ENCODE measurements around the gene TSACC. TPM values are rescaled to one million over a fixed set of nuclear protein-coding genes. Genes with fewer than 3 reads are reported as not detected.

The TSACC gene
- 2.4 TPM in 1 of 2 replicates, not detected in the other for total RNA-seq

DNA sequence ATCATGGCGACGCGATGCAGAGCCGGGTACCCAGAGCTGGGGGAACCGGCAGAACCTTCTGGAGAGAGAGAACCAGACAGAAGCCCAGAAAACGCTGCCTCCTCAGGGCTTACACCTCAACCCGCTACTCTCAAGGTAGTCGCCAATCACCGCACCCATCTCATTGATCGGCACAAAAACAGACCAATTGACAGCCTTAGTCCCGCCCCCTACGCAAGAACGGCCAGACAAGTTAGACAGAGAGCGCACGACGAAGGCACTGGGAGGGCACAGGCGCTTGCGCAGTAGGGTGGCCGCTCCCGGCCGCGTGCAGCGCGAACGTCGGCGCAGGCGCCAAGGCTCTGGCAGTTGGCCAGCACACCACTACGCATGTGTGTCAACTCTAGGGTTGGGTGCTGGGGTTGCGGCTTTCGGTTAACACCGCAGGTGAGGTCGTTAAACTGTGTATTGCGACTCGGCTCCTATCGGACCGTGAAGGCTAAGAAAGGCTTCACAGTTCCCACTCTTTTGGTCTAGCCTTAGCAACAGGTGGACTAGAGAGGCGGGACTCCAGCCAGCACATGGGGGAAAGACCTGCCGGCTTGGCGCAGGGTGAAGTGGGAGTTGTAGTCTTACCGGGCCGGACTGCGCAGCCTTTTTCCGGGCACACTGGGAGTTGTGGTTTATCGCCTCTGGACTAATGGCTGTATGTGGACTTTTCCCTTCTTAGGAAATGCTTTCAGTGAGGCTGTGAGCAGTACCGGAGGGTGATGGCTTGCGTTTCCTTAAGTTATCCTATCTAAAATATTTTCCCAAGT is at the start of gene TSACC, which contains the start of gene CCT3:
TSACC (plus strand) TSS at position 347 of the 797 bp plus-strand sequence. CDS start 1,232 bp downstream, outside the sequence.
CCT3 (minus strand) TSS at position 113 of the 797 bp plus-strand sequence; CDS start at position 5, 108 bp downstream.

DNA sequence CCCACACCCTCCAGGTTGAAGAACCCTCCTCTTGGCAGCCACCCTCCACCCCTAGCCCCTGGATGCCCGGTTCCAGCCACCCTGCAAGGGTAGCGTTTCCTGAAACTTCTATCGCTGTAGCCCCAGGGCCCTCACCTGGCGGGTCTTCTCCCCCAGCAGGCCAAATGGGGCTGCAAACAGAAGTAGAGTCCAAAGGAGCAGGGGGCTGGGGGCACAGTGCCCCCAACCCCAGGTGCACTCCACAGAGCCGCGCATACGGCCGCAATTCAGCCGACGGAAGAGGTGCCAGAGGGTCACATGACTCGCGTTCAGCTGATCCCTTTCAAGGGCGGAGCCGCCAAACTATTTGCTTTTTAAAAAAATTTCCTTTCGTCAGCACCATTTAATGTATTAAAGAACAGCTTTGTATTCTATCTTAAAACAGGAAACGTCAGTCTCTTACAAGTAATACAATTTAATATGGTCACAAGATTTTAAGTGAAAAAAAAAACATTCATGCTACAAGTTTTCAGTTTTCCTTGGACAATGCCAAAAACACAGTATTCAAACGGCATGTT is 42.9 kb upstream of the TSACC start, which contains the start of gene GLMP:
GLMP (minus strand) TSS at position 289 of the 557 bp plus-strand sequence; CDS start at position 255, 34 bp downstream.

GRCh38 chr1:156298852-156299357 is 39.4 kb upstream of the TSACC start, which contains the start of gene VHLL:
Gene VHLL, minus strand, starts transcription at chr1:156299307. Its CDS starts 118 bp downstream, at chr1:156299189.

GRCh38 chr1:156368889-156369684 is 30.8 kb downstream of the TSACC start, which contains the start of gene RHBG:
Gene RHBG, plus strand, starts transcription at chr1:156369211. Its CDS starts 39 bp downstream, at chr1:156369250.

Other genes starting within 250 kb of the TSACC start
- gene LMNA, start 223.8 kb upstream of the TSACC start, total RNA-seq: 995 and 1,028 TPM in 2 replicates
- gene SEMA4A, start 184.9 kb upstream of the TSACC start, total RNA-seq: 7.6 and 16.6 TPM in 2 replicates
- 9.2 and 13.0 TPM in 2 replicates for gene SLC25A44, start 144.4 kb upstream of the TSACC start, total RNA-seq
- gene PMF1, start 125.5 kb upstream of the TSACC start, total RNA-seq: 84.6 and 87.2 TPM in 2 replicates
- 0.14 TPM in 1 of 2 replicates, not detected in the other for gene BGLAP, start 96.3 kb upstream of the TSACC start, total RNA-seq
- 0.60 and 0.71 TPM in 2 replicates for gene PAQR6, start 90.5 kb upstream of the TSACC start, total RNA-seq
- gene SMG5, start 55.7 kb upstream of the TSACC start, total RNA-seq: 40.6 and 40.8 TPM in 2 replicates
- 37.5 and 38.2 TPM in 2 replicates for gene TMEM79, start 54.2 kb upstream of the TSACC start, total RNA-seq
- 28.6 and 42.5 TPM in 2 replicates for gene GLMP, start 42.8 kb upstream of the TSACC start, total RNA-seq
- gene VHLL, start 39.2 kb upstream of the TSACC start, total RNA-seq: not detected in 2 replicates
- 322 and 440 TPM in 2 replicates for gene CCT3, start 234 bp upstream of the TSACC start, total RNA-seq
- 0.14 TPM in 1 of 2 replicates, not detected in the other for gene RHBG, start 30.7 kb downstream of the TSACC start, total RNA-seq
- 18.2 and 18.8 TPM in 2 replicates for gene MEF2D, start 162.2 kb downstream of the TSACC start, total RNA-seq
- gene IQGAP3, start 234.0 kb downstream of the TSACC start, total RNA-seq: 22.3 and 31.2 TPM in 2 replicates
- gene TTC24, start 241.2 kb downstream of the TSACC start, total RNA-seq: not detected in 2 replicates

Data from airway epithelial cell (primary cell).